HUDEP-2 (cell line): ENCODE results near the gene NR2F6.

Experiments used
- DNase-seq, 76 experiments: peaks; one replicate each; lab custom pipeline; 2025; ENCODE audit not compliant: unreplicated experiment in 76 of 76; lab: John Stamatoyannopoulos, UW

Gene NR2F6

GRCh38 chr19:17183858-17184321, 61.8 kb downstream of the NR2F6 start:
- no peak for DNase-seq

GRCh38 chr19:17183271-17183761, 62.4 kb downstream of the NR2F6 start:
- no peak for DNase-seq
